ENCODE measurements around the gene SIGLEC14.

The SIGLEC14 gene

DNA sequence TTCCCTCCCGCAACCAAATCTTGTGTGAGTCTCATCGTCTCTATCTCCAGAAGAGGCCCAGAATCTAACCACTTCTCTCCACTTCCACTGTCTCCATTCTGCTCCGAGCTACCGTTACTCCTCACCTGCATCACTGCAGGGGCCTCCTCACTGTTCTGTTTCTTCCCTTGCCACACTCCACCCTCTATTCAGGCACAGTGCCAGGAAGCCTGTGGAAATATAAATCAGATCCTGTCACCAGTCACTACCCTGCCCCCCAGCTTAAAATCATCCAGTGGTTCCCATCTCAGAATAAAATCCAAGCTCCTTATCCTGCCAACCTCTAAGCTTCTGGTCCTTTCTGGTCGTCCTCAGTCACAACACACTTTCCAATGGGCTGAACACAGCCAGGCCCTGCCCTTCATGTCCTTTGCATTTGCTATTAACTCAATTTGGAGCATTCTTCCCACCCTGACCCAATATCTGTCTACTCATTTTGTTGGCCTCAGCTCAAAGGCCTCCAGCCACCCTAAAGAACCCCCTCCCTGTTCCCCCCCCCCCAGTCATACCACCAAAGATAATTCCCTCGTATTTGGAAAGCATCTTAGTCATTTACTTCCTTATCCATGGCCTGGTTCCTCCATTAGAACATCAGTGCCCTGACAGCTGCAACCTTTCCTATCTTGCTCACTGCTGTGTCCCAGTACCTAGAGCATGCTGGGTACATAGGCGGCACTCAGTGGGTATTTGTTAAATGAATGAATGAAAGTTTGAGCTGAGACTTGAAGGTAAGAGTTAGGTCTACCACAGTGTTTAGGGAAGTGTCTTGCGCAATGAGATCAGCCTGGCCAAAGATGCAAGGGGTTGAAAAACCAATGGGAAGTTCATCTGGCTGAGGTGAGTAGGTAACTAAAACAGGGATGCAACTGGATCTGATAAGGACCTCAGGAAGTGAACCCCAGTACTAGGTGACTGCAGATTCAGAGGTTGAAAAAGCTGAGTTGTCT is 51.1 kb downstream of the SIGLEC14 start:
- Mint-ChIP-seq H3K4me1 (peaks cover 34 to 65% of the 10 kb centered on the region in 2 donors), H3K27ac (peak overlapping the region; percentile 92)
- no peak for ATAC-seq (replicated peaks)

DNA sequence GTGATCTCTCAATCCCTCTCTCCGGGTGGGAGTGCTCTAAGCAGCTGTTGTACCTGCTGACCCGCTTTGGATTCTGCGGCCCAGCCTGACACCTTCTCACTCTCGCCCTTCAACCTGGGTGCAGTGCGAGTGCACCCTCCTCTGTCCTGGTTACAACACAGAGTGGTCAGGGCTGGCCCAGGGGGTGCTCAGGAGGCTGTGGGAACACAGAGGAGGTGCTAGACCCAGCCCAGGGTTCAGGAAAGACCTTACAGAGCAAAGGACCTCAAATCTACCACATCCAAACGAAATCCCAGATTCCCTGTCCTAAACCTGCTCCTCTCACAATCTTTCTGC is 51.9 kb downstream of the SIGLEC14 start:
- peak overlapping the region; percentile 92 for H3K27ac Mint-ChIP-seq
- no peak for DNase-seq
- H3K9me3 Mint-ChIP-seq, result peaks cover 0 to 2% of the 10 kb centered on the region in 2 donors
- H3K27me3 Mint-ChIP-seq, result peaks cover 0 to 5% of the 10 kb centered on the region in 2 donors
- peak; percentile 32 to 33 for ATAC-seq (replicated peaks)
- H3K4me3 Mint-ChIP-seq, result peak overlapping the region; percentile 93 to 99
- H3K36me3 Mint-ChIP-seq, result peaks cover 13 to 20% of the 10 kb centered on the region in 2 donors
- peaks cover 31 to 59% of the 10 kb centered on the region in 2 donors for H3K4me1 Mint-ChIP-seq

More for the DNA sequence above, 51.1 kb downstream of the SIGLEC14 start:
- H3K4me3 Mint-ChIP-seq, result peak overlapping the region; percentile 93 to 99
- no peak for DNase-seq
- peaks cover 6 to 16% of the 10 kb centered on the region in 2 donors for H3K36me3 Mint-ChIP-seq
- H3K27me3 Mint-ChIP-seq, result peaks cover 0 to 5% of the 10 kb centered on the region in 2 donors
- peaks cover 0 to 2% of the 10 kb centered on the region in 2 donors for H3K9me3 Mint-ChIP-seq

GRCh38 chr19:51593969-51594773 is 52.5 kb downstream of the SIGLEC14 start:
- DNase-seq (peak; percentile 97), ATAC-seq (replicated peaks) (peak; percentile 99 to 100)
- H3K4me1 Mint-ChIP-seq, result peaks cover 31 to 57% of the 10 kb centered on the region in 2 donors
- H3K27ac Mint-ChIP-seq, result peak overlapping the region; percentile 92
- H3K9me3 Mint-ChIP-seq, result peaks cover 0 to 2% of the 10 kb centered on the region in 2 donors
- peaks cover 0 to 5% of the 10 kb centered on the region in 2 donors for H3K27me3 Mint-ChIP-seq
- peak overlapping the region; percentile 93 to 99 for H3K4me3 Mint-ChIP-seq
- peaks cover 18 to 26% of the 10 kb centered on the region in 2 donors for H3K36me3 Mint-ChIP-seq

DNA sequence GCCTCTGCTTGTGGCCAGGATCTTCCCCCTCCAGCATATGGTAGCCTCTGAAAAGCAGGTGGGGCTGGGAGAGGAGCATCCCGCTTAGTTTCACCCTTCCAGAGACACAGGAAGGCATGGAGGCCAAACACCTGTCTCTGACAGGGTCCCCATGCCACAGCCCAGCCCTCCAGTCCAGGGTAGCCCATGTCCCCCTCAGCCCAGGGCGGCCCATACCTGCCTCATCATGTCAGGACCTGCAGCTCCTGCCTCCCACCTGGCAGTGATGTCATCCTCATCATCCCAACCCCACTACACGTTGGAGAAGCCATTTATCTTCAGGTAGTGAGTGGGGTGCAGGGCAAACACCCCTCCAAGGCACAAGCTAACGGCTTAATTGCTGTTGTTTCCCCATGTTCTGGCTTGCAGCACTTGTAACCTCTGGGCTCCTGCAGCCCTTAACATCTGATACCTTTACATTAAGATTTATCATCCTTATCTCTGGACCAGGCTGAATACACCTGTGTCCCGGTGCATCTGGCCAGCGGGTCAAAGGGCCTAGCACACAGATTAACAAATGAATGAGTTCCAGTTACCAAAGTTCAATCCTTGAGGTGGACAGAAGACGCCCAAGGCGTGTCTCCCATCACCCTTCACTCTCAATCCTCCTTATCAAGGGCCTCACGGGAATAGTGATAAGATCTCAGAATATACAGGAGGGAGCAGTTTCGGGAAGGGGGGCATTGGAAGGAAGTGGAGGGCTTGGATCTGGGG is 53.3 kb downstream of the SIGLEC14 start:
- Mint-ChIP-seq H3K36me3 (peaks cover 18 to 28% of the 10 kb centered on the region in 2 donors), H3K27me3 (peaks cover 0 to 5% of the 10 kb centered on the region in 2 donors), H3K4me1 (peaks cover 31 to 53% of the 10 kb centered on the region in 2 donors), H3K4me3 (peak overlapping the region; percentile 93 to 99), H3K9me3 (peaks cover 0 to 2% of the 10 kb centered on the region in 2 donors), H3K27ac (peak overlapping the region; percentile 92)
- no peak for ATAC-seq (replicated peaks)
- no peak for DNase-seq

All from stimulated activated naive B cell treated with anti-CD40 and anti-IgM and Interleukin-4, amounts not matched to agents 10 μg/mL and 1 μg/mL and 100 μg/mL, for 72 hours (primary cell).